Type B pancreatic cell (in vitro differentiated cells): ENCODE data around the gene ALK. TPM values are rescaled to one million over a fixed set of nuclear protein-coding genes. Genes with fewer than 3 reads are reported as not detected.

ENCODE experiments used
- DNase-seq: peaks from one replicate; pipeline ENCODE4 v3.0.0; 2021; ENCODE audit warnings: mixed read lengths; ENCODE audit not compliant: unreplicated experiment; ENCODE audit errors: extremely low spot score
- H3K27ac Mint-ChIP-seq: 2 replicates; pipeline ENCODE4 v1.8.0; 2021; ENCODE audit warnings: mild to moderate bottlenecking, mixed read lengths
- H3K27me3 Mint-ChIP-seq: 2 replicates; pipeline ENCODE4 v1.8.0; 2021; ENCODE audit warnings: mixed read lengths
- H3K36me3 Mint-ChIP-seq: 2 replicates; pipeline ENCODE4 v1.8.0; 2021; ENCODE audit warnings: mixed read lengths
- H3K4me1 Mint-ChIP-seq: one replicate; pipeline ENCODE4 v1.8.0; 2021; ENCODE audit warnings: mixed read lengths; ENCODE audit not compliant: unreplicated experiment
- H3K4me3 Mint-ChIP-seq: 2 replicates; pipeline ENCODE4 v1.8.0; 2021; ENCODE audit warnings: mild to moderate bottlenecking, mixed read lengths
- H3K9me3 Mint-ChIP-seq: 2 replicates; pipeline ENCODE4 v1.8.0; 2021; ENCODE audit warnings: mixed read lengths
- total RNA-seq: library from RNA; stranded (reverse); gene quantifications from 2 replicates; pipeline ENCODE4 v1.2.1, GENCODE V29; 2021; ENCODE audit warnings: low replicate concordance
- TF ChIP-seq, protein P1 (sequence below): fragments of 200-600 bp; sonication (generic); conservative IDR thresholded peaks from 2 replicates; pipeline ENCODE4 v1.5.0; 2021; ENCODE audit warnings: antibody characterized with exemption, mild to moderate bottlenecking

Gene ALK
- total RNA-seq, 1 donor from 2014 or later, result 7.7 TPM

DNA sequence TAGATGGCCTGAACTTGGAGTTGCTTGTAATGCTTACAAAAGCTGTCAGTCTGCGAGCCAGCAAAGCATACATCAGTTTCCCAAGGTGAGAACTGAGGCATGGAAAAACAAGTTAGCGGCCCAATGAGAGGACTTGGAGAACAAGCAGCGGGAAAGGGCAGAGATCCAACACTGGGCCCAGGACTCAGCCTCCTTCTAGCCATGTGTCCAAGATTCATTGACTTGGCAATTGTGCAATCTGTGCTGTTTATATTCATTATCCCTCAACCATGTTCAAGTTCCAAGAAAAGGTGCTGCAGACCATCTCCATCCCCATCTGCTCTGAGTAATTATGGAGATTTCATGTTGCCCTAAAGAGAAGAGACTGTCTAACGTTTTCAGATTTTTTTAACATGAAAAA lies 187.4 kb downstream of the ALK start:
- TF ChIP-seq, protein P1, sequence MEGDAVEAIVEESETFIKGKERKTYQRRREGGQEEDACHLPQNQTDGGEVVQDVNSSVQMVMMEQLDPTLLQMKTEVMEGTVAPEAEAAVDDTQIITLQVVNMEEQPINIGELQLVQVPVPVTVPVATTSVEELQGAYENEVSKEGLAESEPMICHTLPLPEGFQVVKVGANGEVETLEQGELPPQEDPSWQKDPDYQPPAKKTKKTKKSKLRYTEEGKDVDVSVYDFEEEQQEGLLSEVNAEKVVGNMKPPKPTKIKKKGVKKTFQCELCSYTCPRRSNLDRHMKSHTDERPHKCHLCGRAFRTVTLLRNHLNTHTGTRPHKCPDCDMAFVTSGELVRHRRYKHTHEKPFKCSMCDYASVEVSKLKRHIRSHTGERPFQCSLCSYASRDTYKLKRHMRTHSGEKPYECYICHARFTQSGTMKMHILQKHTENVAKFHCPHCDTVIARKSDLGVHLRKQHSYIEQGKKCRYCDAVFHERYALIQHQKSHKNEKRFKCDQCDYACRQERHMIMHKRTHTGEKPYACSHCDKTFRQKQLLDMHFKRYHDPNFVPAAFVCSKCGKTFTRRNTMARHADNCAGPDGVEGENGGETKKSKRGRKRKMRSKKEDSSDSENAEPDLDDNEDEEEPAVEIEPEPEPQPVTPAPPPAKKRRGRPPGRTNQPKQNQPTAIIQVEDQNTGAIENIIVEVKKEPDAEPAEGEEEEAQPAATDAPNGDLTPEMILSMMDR, result no peak
- no peak overlapping the region for H3K27ac Mint-ChIP-seq
- no peak overlapping the region for H3K4me3 Mint-ChIP-seq
- H3K9me3 Mint-ChIP-seq, result no peaks in the 10 kb centered on the region
- H3K36me3 Mint-ChIP-seq, result no peaks in the 10 kb centered on the region
- no peak for DNase-seq
- H3K4me1 Mint-ChIP-seq, result peaks cover 13% of the 10 kb centered on the region
- no peaks in the 10 kb centered on the region for H3K27me3 Mint-ChIP-seq

DNA sequence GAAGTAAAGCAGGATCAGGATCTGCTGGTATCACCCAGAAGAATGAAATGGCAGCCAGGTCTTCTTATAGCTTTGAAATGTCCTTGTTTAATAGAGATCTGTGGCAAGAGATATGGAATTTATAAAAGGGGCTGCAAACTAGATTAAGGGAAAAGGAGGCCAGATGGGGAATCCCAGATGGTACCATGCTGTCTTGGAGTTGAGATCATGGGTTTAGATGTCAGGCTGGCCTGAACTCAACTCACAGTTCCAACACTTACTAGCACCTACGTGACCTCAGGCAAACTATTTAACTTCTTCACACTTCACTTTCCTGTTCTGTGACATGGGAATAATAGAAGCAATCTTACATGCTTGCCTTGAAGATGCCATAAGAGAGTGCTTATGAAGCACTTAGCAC lies 188.2 kb downstream of the ALK start:
- TF ChIP-seq, protein P1, result no peak
- Mint-ChIP-seq H3K9me3 (no peaks in the 10 kb centered on the region), H3K4me1 (peaks cover 13% of the 10 kb centered on the region), H3K27me3 (no peaks in the 10 kb centered on the region), H3K27ac (no peak overlapping the region), H3K36me3 (no peaks in the 10 kb centered on the region), H3K4me3 (no peak overlapping the region)
- no peak for DNase-seq

DNA sequence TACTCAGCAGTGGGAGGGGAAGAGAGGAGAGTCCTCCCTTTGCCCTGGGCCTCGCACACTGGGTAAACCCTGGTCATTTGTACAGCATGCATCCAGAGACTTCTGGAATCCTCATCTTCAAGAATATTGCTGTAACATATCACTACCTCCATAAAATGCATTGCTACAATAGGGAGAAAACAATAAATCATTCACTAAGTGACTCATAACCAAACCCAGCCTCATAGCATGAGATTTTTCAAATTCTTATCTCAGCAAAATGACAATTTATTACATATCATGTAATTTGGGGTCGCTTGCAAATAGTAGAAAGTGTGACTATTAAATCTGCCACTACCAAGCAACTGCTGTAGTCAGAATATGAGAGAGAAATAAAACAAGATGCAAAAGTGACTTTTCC lies 189.4 kb downstream of the ALK start:
- H3K27ac Mint-ChIP-seq, result no peak overlapping the region
- no peaks in the 10 kb centered on the region for H3K27me3 Mint-ChIP-seq
- DNase-seq, result no peak
- peaks cover 16% of the 10 kb centered on the region for H3K4me1 Mint-ChIP-seq
- H3K9me3 Mint-ChIP-seq, result no peaks in the 10 kb centered on the region
- TF ChIP-seq, protein P1, result no peak
- no peak overlapping the region for H3K4me3 Mint-ChIP-seq
- no peaks in the 10 kb centered on the region for H3K36me3 Mint-ChIP-seq

DNA sequence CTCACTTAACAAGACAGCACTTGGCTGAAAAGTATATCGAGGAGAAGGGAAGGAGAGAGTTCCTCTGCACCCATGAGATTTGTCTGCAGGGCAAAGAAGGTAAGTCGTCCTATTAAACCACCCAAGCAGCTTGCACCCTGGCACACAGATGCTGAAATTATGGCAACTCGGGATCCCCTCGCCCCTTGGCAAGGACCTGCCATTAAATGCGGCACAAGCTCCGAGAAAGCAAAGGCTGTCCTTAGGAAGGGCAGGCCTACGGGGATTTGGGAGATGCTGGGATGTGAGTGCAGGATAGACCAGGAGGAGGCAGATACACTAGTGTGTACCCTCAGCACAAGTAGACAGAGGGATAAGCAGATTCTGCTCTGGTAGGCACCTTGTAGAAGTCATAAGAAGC lies 191.5 kb downstream of the ALK start:
- H3K27me3 Mint-ChIP-seq, result no peaks in the 10 kb centered on the region
- no peak overlapping the region for H3K4me3 Mint-ChIP-seq
- no peaks in the 10 kb centered on the region for H3K9me3 Mint-ChIP-seq
- TF ChIP-seq, protein P1, result no peak
- DNase-seq, result no peak
- H3K27ac Mint-ChIP-seq, result no peak overlapping the region
- H3K36me3 Mint-ChIP-seq, result no peaks in the 10 kb centered on the region
- H3K4me1 Mint-ChIP-seq, result peaks cover 16% of the 10 kb centered on the region

DNA sequence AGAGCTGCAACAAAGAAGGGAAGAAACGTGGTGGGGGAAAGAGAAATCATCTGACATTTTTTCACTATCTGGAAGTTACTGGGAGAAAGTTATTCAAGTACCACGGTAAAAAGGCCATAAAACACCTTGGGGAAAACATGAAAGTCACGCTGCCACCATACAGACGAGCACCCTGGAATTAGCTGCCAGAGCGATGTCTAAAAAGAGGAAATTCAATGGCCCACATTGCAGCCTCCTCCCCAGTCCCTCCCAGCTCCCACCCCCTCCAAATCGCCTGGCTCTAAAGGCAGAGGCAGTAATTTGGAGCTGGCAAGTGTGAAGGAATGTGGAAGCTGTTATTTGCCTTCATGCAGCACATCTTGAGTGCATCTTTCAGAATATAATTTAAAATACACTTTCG lies 192.0 kb downstream of the ALK start:
- H3K4me3 Mint-ChIP-seq, result no peak overlapping the region

More for the DNA sequence above, 192.0 kb downstream of the ALK start:
- no peaks in the 10 kb centered on the region for H3K36me3 Mint-ChIP-seq
- H3K4me1 Mint-ChIP-seq, result peaks cover 19% of the 10 kb centered on the region
- DNase-seq, result no peak
- H3K27ac Mint-ChIP-seq, result no peak overlapping the region
- H3K9me3 Mint-ChIP-seq, result no peaks in the 10 kb centered on the region
- TF ChIP-seq, protein P1, result no peak
- no peaks in the 10 kb centered on the region for H3K27me3 Mint-ChIP-seq
